ENCODE results near the gene RPTOR.

RPTOR gene

DNA sequence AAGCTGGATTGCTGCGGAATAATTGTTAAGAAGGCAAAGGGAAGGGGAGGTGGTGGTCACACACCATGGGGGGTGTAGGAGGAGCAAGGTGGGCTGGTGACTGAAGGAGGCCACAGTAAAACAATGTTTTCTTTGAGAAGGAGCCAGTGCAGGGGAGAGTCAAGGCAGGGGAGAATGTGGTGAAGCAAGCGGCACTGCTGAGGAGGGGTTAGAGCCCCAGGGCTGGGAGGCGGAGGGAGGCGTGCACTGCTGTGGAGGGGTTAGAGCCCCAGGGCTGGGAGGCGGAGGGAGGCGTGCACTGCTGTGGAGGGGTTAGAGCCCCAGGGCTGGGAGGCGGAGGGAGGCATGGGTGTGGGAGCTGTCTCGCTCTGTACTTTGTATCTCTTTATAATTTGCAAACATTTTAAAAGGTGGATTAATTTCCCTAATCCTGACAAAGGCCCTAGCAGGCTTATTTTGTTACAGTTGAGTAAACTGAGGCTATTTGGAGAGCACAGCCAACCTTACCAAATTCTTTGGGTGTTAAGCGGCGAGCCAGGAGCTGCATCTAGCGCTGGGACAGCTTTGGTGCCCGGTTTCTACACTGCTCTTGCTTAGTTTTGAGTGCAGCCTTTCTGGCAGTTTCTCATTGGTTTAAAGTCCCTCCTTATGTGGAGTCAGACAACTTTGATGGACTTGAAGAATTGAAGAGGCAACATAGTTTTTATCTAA is 20.9 kb downstream of the RPTOR start:
- H3K9me3 ChIP-seq (ENCODE audit: insufficient read depth, low read length), result no peaks in the 10 kb centered on the region
- no peak overlapping the region for H3K27ac ChIP-seq (ENCODE audit: low read length)
- no peak overlapping the region for H2AFZ ChIP-seq (ENCODE audit: low read depth, low read length)
- H3K9ac ChIP-seq (ENCODE audit: low read length), result no peak overlapping the region
- no peaks in the 10 kb centered on the region for H3K4me1 ChIP-seq (ENCODE audit: low read length)
- H3K79me2 ChIP-seq (ENCODE audit: low read length), result peaks cover 75% of the 10 kb centered on the region
- no peaks in the 10 kb centered on the region for H3K27me3 ChIP-seq (ENCODE audit: low read depth, low read length)
- H3K4me2 ChIP-seq (ENCODE audit: low read length), result no peak overlapping the region
- no peak overlapping the region for H3K4me3 ChIP-seq (ENCODE audit: low read length)
- H3K36me3 ChIP-seq (replicated peaks; ENCODE audit: low read depth, low read length), result no peaks in the 10 kb centered on the region
- H4K20me1 ChIP-seq (ENCODE audit: insufficient read depth, low read length), result peaks cover 35% of the 10 kb centered on the region
- TF ChIP-seq EZH2phosphoT487 (IDR thresholded peaks at IDR 0.05; ENCODE audit: low read depth), result no peak
- TF ChIP-seq, protein P1, sequence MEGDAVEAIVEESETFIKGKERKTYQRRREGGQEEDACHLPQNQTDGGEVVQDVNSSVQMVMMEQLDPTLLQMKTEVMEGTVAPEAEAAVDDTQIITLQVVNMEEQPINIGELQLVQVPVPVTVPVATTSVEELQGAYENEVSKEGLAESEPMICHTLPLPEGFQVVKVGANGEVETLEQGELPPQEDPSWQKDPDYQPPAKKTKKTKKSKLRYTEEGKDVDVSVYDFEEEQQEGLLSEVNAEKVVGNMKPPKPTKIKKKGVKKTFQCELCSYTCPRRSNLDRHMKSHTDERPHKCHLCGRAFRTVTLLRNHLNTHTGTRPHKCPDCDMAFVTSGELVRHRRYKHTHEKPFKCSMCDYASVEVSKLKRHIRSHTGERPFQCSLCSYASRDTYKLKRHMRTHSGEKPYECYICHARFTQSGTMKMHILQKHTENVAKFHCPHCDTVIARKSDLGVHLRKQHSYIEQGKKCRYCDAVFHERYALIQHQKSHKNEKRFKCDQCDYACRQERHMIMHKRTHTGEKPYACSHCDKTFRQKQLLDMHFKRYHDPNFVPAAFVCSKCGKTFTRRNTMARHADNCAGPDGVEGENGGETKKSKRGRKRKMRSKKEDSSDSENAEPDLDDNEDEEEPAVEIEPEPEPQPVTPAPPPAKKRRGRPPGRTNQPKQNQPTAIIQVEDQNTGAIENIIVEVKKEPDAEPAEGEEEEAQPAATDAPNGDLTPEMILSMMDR (IDR thresholded peaks at IDR 0.05; ENCODE audit: low read depth, low read length), result no peak

GRCh38 chr17:80566054-80566400 is 21.4 kb downstream of the RPTOR start:
- H3K4me3 ChIP-seq (ENCODE audit: low read length), result no peak overlapping the region
- peaks cover under 1% of the 10 kb centered on the region for H3K36me3 ChIP-seq (replicated peaks; ENCODE audit: low read depth, low read length)
- no peaks in the 10 kb centered on the region for H3K4me1 ChIP-seq (ENCODE audit: low read length)
- no peaks in the 10 kb centered on the region for H3K9me3 ChIP-seq (ENCODE audit: insufficient read depth, low read length)
- peaks cover 35% of the 10 kb centered on the region for H4K20me1 ChIP-seq (ENCODE audit: insufficient read depth, low read length)
- no peak overlapping the region for H3K9ac ChIP-seq (ENCODE audit: low read length)
- TF ChIP-seq EZH2phosphoT487 (IDR thresholded peaks at IDR 0.05; ENCODE audit: low read depth), result no peak
- TF ChIP-seq, protein P1 (IDR thresholded peaks at IDR 0.05; ENCODE audit: low read depth, low read length), result no peak
- H3K4me2 ChIP-seq (ENCODE audit: low read length), result no peak overlapping the region
- H3K27ac ChIP-seq (ENCODE audit: low read length), result no peak overlapping the region
- peaks cover 77% of the 10 kb centered on the region for H3K79me2 ChIP-seq (ENCODE audit: low read length)
- H3K27me3 ChIP-seq (ENCODE audit: low read depth, low read length), result no peaks in the 10 kb centered on the region
- no peak overlapping the region for H2AFZ ChIP-seq (ENCODE audit: low read depth, low read length)

DNA sequence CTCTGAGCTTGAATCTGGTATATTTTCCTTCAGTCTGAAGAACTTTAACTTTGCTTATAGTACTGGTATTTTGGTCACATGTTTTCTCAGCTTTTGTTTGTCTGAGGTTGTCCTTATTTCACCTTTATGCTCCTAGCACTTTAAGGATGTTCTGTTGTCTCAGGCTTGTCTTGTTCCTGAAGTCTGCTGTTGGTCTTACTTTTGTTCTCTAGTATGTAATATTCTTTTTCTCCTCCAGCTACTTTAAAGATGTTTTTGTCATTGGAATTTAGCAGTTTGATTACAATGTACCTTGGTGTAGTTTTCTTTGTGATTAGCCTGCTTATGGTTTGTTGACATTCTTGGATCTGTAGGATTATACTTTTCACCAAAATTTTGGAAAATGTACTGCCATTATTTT is 23.6 kb downstream of the RPTOR start:
- no peak overlapping the region for H2AFZ ChIP-seq (ENCODE audit: low read depth, low read length)
- H4K20me1 ChIP-seq (ENCODE audit: insufficient read depth, low read length), result peaks cover 37% of the 10 kb centered on the region
- H3K9me3 ChIP-seq (ENCODE audit: insufficient read depth, low read length), result no peaks in the 10 kb centered on the region
- H3K27ac ChIP-seq (ENCODE audit: low read length), result no peak overlapping the region
- H3K4me2 ChIP-seq (ENCODE audit: low read length), result no peak overlapping the region
- H3K27me3 ChIP-seq (ENCODE audit: low read depth, low read length), result no peaks in the 10 kb centered on the region
- no peak overlapping the region for H3K4me3 ChIP-seq (ENCODE audit: low read length)
- H3K4me1 ChIP-seq (ENCODE audit: low read length), result no peaks in the 10 kb centered on the region
- no peak overlapping the region for H3K9ac ChIP-seq (ENCODE audit: low read length)
- no peak for TF ChIP-seq EZH2phosphoT487 (IDR thresholded peaks at IDR 0.05; ENCODE audit: low read depth)
- TF ChIP-seq, protein P1 (IDR thresholded peaks at IDR 0.05; ENCODE audit: low read depth, low read length), result no peak
- peaks cover 81% of the 10 kb centered on the region for H3K79me2 ChIP-seq (ENCODE audit: low read length)
- peaks cover 7% of the 10 kb centered on the region for H3K36me3 ChIP-seq (replicated peaks; ENCODE audit: low read depth, low read length)

- no peak for TF ChIP-seq EZH2phosphoT487 (IDR thresholded peaks at IDR 0.05; ENCODE audit: low read depth)
- TF ChIP-seq, protein P1 (IDR thresholded peaks at IDR 0.05; ENCODE audit: low read depth, low read length), result no peak
- H3K9ac ChIP-seq (ENCODE audit: low read length), result no peak overlapping the region
- peaks cover 35% of the 10 kb centered on the region for H4K20me1 ChIP-seq (ENCODE audit: insufficient read depth, low read length)
- no peak overlapping the region for H3K4me2 ChIP-seq (ENCODE audit: low read length)
- H3K4me1 ChIP-seq (ENCODE audit: low read length), result no peaks in the 10 kb centered on the region
- no peak overlapping the region for H3K27ac ChIP-seq (ENCODE audit: low read length)
- H3K4me3 ChIP-seq (ENCODE audit: low read length), result no peak overlapping the region
- no peaks in the 10 kb centered on the region for H3K27me3 ChIP-seq (ENCODE audit: low read depth, low read length)
- H3K9me3 ChIP-seq (ENCODE audit: insufficient read depth, low read length), result no peaks in the 10 kb centered on the region
- H2AFZ ChIP-seq (ENCODE audit: low read depth, low read length), result no peak overlapping the region
- H3K36me3 ChIP-seq (replicated peaks; ENCODE audit: low read depth, low read length), result peaks cover 7% of the 10 kb centered on the region
- H3K79me2 ChIP-seq (ENCODE audit: low read length), result peaks cover 76% of the 10 kb centered on the region
Observed at GRCh38 chr17:80569924-80570323, 25.3 kb downstream of the RPTOR start.
